ES-I3 (cell line): ENCODE measurements around the gene GUCY2C.
"Not testable (repeated sequence)": the region's sequence is repeated elsewhere in the genome, so short reads cannot be mapped to it uniquely, and the experiment has no call there.

Experiments
- H3K36me3 ChIP-seq: 2 replicates; pipeline ENCODE4 v1.6.1; 2013; ENCODE audit warnings: mild to moderate bottlenecking, low read length, control low read depth, moderate library complexity; ENCODE audit not compliant: insufficient read depth
- H3K4me1 ChIP-seq: 2 replicates; pipeline ENCODE4 v1.6.1; 2013; ENCODE audit warnings: mild to moderate bottlenecking, control low read depth, low read length; ENCODE audit not compliant: insufficient read depth
- H3K9ac ChIP-seq: 2 replicates; pipeline ENCODE4 v1.6.1; 2013; ENCODE audit warnings: low read depth, mild to moderate bottlenecking, low read length, moderate library complexity
- H3K9me3 ChIP-seq: 2 replicates; pipeline ENCODE4 v1.6.1; 2013; ENCODE audit warnings: mild to moderate bottlenecking, low read length, moderate library complexity; ENCODE audit not compliant: control insufficient read depth, insufficient read depth

Gene GUCY2C

DNA sequence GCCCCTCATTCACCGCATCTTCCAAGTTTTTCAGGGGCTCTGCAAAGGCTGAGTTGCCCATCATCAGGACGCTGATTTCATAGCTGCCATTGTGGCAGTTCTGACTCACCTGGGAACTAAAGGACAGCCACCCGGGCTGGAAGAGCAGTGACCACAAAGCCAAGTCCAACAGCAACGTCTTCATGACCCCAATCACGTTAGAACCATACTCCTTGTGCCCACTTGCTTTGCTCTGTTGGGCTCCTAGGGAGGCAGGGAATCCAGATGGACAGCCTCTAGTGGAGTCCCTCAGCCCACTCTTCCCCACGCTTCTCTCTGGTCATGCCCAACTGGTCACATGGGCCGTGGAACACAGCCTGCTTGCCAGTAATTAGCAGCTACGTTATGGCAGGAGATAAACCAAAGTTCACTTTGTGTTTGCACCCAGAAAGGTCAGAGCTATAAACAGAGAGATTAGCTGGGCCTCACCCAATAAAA lies at the start of gene GUCY2C:
Gene GUCY2C (minus strand): TSS at position 335 of the 477 bp plus-strand sequence. CDS start 151 bp downstream, at position 184.
- Histone ChIP-seq H3K36me3 (0 out of 2 replicates have a peak, but pooled peaks cover under 1% of the 10 kb centered on the region), H3K4me1 (peaks cover 5% of the 10 kb centered on the region; the same call in 1 of the 2 replicates), H3K9ac (no peak within 1 kb of the TSS), H3K9me3 (no peaks in the 10 kb centered on the region)

GRCh38 chr12:14743061-14743460 lies 46.7 kb upstream of the GUCY2C start:
- Histone ChIP-seq H3K9me3 (peaks cover 25% of the 10 kb centered on the region), H3K9ac (no peak overlapping the region), H3K36me3 (no peaks in the 10 kb centered on the region), H3K4me1 (no peaks in the 10 kb centered on the region)

- Histone ChIP-seq H3K36me3 (no peaks in the 10 kb centered on the region), H3K9ac (no peak overlapping the region), H3K9me3 (peaks cover 23% of the 10 kb centered on the region), H3K4me1 (no peaks in the 10 kb centered on the region)
Observed at GRCh38 chr12:14741942-14742341, 45.5 kb upstream of the GUCY2C start.

DNA sequence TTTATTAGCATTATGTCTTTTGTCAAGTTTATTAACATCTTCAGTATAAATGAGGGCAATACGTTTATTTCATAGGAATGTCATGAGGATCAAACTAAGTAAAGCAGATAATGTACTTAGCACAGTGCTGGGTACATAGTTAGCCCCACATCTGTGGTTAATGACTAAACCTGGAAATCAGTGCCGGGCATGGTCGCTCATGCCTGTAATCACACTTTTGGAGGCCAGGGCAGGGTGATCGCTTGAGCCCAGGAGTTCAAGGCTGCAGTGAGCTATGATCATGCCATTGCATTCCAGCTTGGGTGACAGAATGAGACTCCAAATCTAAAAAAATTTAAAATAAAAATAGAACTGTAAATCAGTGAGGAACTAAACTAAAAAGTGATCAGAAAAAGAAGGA lies 44.8 kb upstream of the GUCY2C start:
- Histone ChIP-seq H3K9ac (no peak overlapping the region), H3K9me3 (peaks cover 23% of the 10 kb centered on the region), H3K36me3 (no peaks in the 10 kb centered on the region), H3K4me1 (no peaks in the 10 kb centered on the region)

DNA sequence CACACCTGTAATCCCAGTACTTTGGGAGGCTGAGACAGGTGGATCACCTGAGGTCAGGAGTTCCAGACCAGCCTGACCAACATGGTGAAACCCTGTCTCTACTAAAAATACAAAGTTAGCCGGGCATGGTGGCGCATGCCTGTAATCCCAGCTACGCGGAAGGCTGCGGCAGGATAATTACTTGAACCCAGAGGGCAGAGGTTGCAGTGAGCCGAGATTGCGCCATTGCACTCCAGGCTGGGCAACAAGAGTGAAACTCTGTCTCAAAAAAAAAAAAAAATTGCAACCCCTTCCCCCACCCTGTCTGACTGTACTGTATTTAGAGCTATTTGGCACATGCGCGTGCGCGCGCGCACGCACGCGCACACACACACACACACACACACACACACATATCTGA lies 40.0 kb upstream of the GUCY2C start:
- H3K9me3 ChIP-seq, H3K36me3 ChIP-seq, H3K4me1 ChIP-seq, H3K9ac ChIP-seq: not testable (repeated sequence)

GRCh38 chr12:14731821-14732220 lies 35.4 kb upstream of the GUCY2C start:
- no peaks in the 10 kb centered on the region for H3K4me1 ChIP-seq

GRCh38 chr12:14729586-14729985 lies 33.2 kb upstream of the GUCY2C start:
- no peak overlapping the region for H3K9ac ChIP-seq
- no peaks in the 10 kb centered on the region for H3K9me3 ChIP-seq

More at GRCh38 chr12:14731821-14732220, 35.4 kb upstream of the GUCY2C start:
- H3K9me3 ChIP-seq, result no peaks in the 10 kb centered on the region; the same call in 1 of the 2 replicates
- H3K9ac ChIP-seq, result no peak overlapping the region
- no peaks in the 10 kb centered on the region for H3K36me3 ChIP-seq

DNA sequence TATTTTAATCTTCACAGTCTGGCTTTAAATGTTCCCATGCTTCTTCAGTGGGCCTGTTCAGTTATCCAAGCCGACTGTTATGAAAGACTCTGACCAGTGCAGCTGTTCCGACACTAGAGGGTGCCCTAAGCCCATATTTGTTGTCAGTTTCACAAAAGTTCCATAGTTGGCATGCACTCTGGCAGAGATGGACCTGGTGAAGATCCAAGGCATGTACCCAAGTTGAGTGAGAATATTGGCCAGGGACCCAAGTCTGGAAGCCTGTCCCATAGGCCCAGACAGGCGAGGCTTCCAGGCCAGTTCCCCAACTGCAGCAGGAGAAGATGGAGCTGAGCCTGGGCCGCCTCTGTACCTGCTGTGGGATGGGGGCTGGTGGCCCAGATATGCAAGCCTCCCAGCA lies 27.4 kb upstream of the GUCY2C start:
- Histone ChIP-seq H3K9me3 (no peaks in the 10 kb centered on the region; the same call in 1 of the 2 replicates), H3K4me1 (no peaks in the 10 kb centered on the region)

More at GRCh38 chr12:14729586-14729985, 33.2 kb upstream of the GUCY2C start:
- Histone ChIP-seq H3K36me3 (no peaks in the 10 kb centered on the region), H3K4me1 (no peaks in the 10 kb centered on the region)

DNA sequence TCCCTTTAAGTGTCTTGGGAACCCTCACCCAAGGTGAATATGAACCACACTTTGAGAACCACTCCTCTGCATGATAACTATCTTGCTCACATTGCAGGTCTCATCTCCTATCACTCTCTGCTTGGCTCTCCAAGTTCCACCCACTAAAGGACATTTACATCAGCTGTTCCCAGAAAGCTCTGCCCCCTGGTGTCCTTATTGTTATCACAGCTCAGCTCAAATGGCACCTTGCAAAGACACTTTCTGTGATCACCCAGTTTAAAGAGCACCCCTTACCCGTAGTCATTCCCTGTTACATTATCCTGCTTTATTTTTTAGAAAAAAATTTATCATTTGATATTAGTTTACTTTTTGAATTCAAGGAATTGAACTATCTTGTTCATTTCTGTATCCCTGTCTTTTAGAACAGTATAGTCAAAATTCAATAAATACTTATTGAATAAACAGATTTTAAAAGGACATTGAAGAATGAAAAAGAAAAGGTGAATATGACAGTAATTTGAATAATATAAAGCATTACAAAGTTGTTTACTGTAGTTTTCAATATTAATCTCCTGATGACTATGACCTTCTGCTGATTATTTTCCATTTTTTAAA lies 20.5 kb upstream of the GUCY2C start:
- Histone ChIP-seq H3K4me1 (peaks cover 30% of the 10 kb centered on the region), H3K9ac (no peak overlapping the region), H3K36me3 (no peaks in the 10 kb centered on the region), H3K9me3 (no peaks in the 10 kb centered on the region; the same call in 1 of the 2 replicates)

More for the DNA sequence above, 27.4 kb upstream of the GUCY2C start:
- Histone ChIP-seq H3K36me3 (no peaks in the 10 kb centered on the region), H3K9ac (no peak overlapping the region)

DNA sequence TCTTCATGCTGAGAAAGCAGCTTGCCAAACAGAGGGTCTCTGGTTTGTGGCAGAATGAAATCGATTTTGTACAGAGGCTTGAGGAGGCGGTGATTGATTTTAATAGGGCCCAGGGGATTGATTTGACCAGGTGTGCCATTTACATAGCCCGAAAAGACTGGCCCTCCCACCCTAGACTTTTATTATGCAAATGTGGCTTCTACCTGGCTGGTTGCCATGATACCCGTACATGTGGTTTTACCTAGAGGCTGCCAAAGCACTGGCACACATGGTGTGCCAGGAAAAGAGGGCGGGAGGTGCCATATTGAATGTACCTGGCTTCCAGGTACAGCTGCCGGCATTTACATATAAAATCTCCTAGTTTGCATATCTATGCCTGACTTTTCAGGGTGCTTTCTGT lies 18.0 kb upstream of the GUCY2C start:
- Histone ChIP-seq H3K9me3 (no peaks in the 10 kb centered on the region; the same call in 1 of the 2 replicates), H3K4me1 (peaks cover 45% of the 10 kb centered on the region), H3K36me3 (no peaks in the 10 kb centered on the region), H3K9ac (peak overlapping the region; percentile 34; the same call in 1 of the 2 replicates)

- H3K9ac ChIP-seq, result peak overlapping the region; percentile 31
- no peaks in the 10 kb centered on the region; the same call in 1 of the 2 replicates for H3K9me3 ChIP-seq
- peaks cover 45% of the 10 kb centered on the region for H3K4me1 ChIP-seq
- H3K36me3 ChIP-seq, result no peaks in the 10 kb centered on the region
Observed at GRCh38 chr12:14710632-14711320, 14.4 kb upstream of the GUCY2C start.

GRCh38 chr12:14701809-14702568 lies 5.6 kb upstream of the GUCY2C start:
- Histone ChIP-seq H3K9ac (no peak overlapping the region), H3K4me1 (peaks cover 4% of the 10 kb centered on the region; the same call in 1 of the 2 replicates), H3K9me3 (no peaks in the 10 kb centered on the region), H3K36me3 (peaks cover 33% of the 10 kb centered on the region)

DNA sequence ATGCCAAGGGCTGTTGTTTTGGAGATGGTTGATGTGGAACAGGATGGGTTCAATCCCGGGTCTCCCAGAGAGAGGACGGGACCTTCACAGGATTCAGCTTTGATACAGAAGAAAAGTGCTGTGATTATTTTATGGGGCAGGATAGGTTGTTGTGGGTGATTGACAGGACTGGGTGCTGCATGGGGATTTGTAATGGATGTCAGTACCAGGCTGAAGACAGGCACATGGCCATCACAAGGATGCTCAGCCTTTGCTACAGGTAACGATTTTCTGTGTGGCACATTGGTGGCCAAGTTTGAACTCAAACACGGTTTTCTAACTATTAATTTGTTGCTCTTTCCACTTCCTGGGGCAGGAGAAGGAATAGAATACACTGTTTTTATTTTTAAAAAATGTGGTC lies 4.5 kb upstream of the GUCY2C start:
- Histone ChIP-seq H3K4me1 (peaks cover 4% of the 10 kb centered on the region; the same call in 1 of the 2 replicates), H3K9me3 (no peaks in the 10 kb centered on the region), H3K36me3 (peaks cover 33% of the 10 kb centered on the region), H3K9ac (no peak overlapping the region)

- H3K9ac ChIP-seq, result no peak overlapping the region
- no peaks in the 10 kb centered on the region for H3K9me3 ChIP-seq
- peaks cover 29% of the 10 kb centered on the region for H3K36me3 ChIP-seq
- H3K4me1 ChIP-seq, result peaks cover 4% of the 10 kb centered on the region; the same call in 1 of the 2 replicates
Observed at GRCh38 chr12:14699923-14700322, 3.5 kb upstream of the GUCY2C start.
